Measurements from ENCODE around the gene ZNF609. TPM values are rescaled to one million over a fixed set of nuclear protein-coding genes. Genes with fewer than 3 reads are reported as not detected.
A peak's percentile ranks its signal among the peaks of the same experiment; 100 is the strongest.

Gene ZNF609
- total and polyA plus RNA-seq, 4 donors: 4.6 to 18.1 (median 8.0) TPM

GRCh38 chr15:64454282-64454681 lies 6.1 kb upstream of the ZNF609 start:
- H3K9me3 ChIP-seq (ENCODE audit: control insufficient read depth in 4 of 4, low read length in 3 of 4): no peaks in the 10 kb centered on the region
- H3K4me1 ChIP-seq (ENCODE audit: control insufficient read depth in 4 of 4, insufficient read depth in 4 of 4, low read length in 3 of 4): peaks cover 7 to 41% (median 39%) of the 10 kb centered on the region in 4 donors
- H3K27ac ChIP-seq (ENCODE audit: low read depth in 1 of 2, low read length in 2 of 2): no peak overlapping the region
- H3K9ac ChIP-seq (ENCODE audit: low read depth in 1 of 2, low read length in 2 of 2): no peak overlapping the region
- no peaks in the 10 kb centered on the region for H3K27me3 ChIP-seq (ENCODE audit: control insufficient read depth in 4 of 4, insufficient read depth in 4 of 4, low read length in 3 of 4)
- H3K36me3 ChIP-seq (ENCODE audit: control insufficient read depth in 4 of 4, insufficient read depth in 3 of 4, low read depth in 1 of 4, low read length in 3 of 4): peaks cover 0 to 2% (median under 1%) of the 10 kb centered on the region in 4 donors
- TF ChIP-seq NR2F2 (IDR thresholded peaks at IDR 0.05) (no peak), TAF1 (conservative IDR thresholded peaks at IDR 0.05) (no peak), JUND (IDR thresholded peaks at IDR 0.05) (no peak), CTCF (IDR thresholded peaks at IDR 0.05; ENCODE audit: low read depth, low read length, missing input control) (no peak), RAD21 (IDR thresholded peaks at IDR 0.05) (no peak), FOXA2 (IDR thresholded peaks at IDR 0.05) (no peak), REST (IDR thresholded peaks at IDR 0.05) (no peak)
- TF ChIP-seq, protein P1, sequence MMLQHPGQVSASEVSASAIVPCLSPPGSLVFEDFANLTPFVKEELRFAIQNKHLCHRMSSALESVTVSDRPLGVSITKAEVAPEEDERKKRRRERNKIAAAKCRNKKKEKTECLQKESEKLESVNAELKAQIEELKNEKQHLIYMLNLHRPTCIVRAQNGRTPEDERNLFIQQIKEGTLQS (IDR thresholded peaks at IDR 0.05): no peak
- no peak for DNase-seq (ENCODE audit: low spot score)
- H3K4me3 ChIP-seq (ENCODE audit: low read depth in 1 of 3, low read length in 3 of 3): no peak overlapping the region

- Histone ChIP-seq H3K4me3 (ENCODE audit: low read depth in 1 of 3, low read length in 3 of 3) (no peak overlapping the region), H3K27me3 (ENCODE audit: control insufficient read depth in 4 of 4, insufficient read depth in 4 of 4, low read length in 3 of 4) (no peaks in the 10 kb centered on the region), H3K4me1 (ENCODE audit: control insufficient read depth in 4 of 4, insufficient read depth in 4 of 4, low read length in 3 of 4) (peaks cover 7 to 45% (median 42%) of the 10 kb centered on the region in 4 donors), H3K9ac (ENCODE audit: low read depth in 1 of 2, low read length in 2 of 2) (no peak overlapping the region), H3K36me3 (ENCODE audit: control insufficient read depth in 4 of 4, insufficient read depth in 3 of 4, low read depth in 1 of 4, low read length in 3 of 4) (peaks cover 0 to 2% (median 0%) of the 10 kb centered on the region in 4 donors), H3K27ac (ENCODE audit: low read depth in 1 of 2, low read length in 2 of 2) (peak overlapping the region; percentile 36 to 57), H3K9me3 (ENCODE audit: control insufficient read depth in 4 of 4, low read length in 3 of 4) (no peaks in the 10 kb centered on the region)
- WGBS: 72% methylated on average over 3 of the region's 3 CpGs
- no peak for TF ChIP-seq HNF4A (conservative IDR thresholded peaks at IDR 0.05)
- no peak for TF ChIP-seq FOXA2 (IDR thresholded peaks at IDR 0.05)
- TF ChIP-seq ZBTB33 (IDR thresholded peaks at IDR 0.05): no peak
- TF ChIP-seq TAF1 (conservative IDR thresholded peaks at IDR 0.05): no peak
- no peak for TF ChIP-seq GABPA (IDR thresholded peaks at IDR 0.05 in 1 of 2, conservative IDR thresholded peaks at IDR 0.05 in 1 of 2)
- no peak for TF ChIP-seq REST (IDR thresholded peaks at IDR 0.05)
- TF ChIP-seq FOXA1 (IDR thresholded peaks at IDR 0.05): no peak
- no peak for TF ChIP-seq SP1 (IDR thresholded peaks at IDR 0.05)
- TF ChIP-seq NR2F2 (IDR thresholded peaks at IDR 0.05): no peak
- no peak for TF ChIP-seq HNF4G (IDR thresholded peaks at IDR 0.05)
- no peak for TF ChIP-seq RAD21 (IDR thresholded peaks at IDR 0.05)
- TF ChIP-seq RXRA (IDR thresholded peaks at IDR 0.05): no peak
- no peak for TF ChIP-seq JUND (IDR thresholded peaks at IDR 0.05)
- no peak for TF ChIP-seq CTCF (IDR thresholded peaks at IDR 0.05; ENCODE audit: low read depth, low read length, missing input control)
- DNase-seq (ENCODE audit: low spot score): no peak
These were observed 4.4 kb upstream of the ZNF609 start for GRCh38 chr15:64455961-64456371.

Measured in liver (tissue), 9 donors.